A549 (cell line): ENCODE measurements around the gene PGAP1. TPM values are rescaled to one million over a fixed set of nuclear protein-coding genes. Genes with fewer than 3 reads are reported as not detected.

ENCODE experiments used
- ATAC-seq, 2 experiments: fragments of 200-7000 bp in 1 of 2; fragments of >200 bp in 1 of 2; cut with Nextera tagmentation in 1 of 2; cut with Tn5 transposase in 1 of 2; 3 replicates each; pipeline versions ENCODE4 v1.8.0 to v1.9.1; 2018 to 2020; ENCODE audit warnings: mild to moderate bottlenecking in 1 of 2, moderate library complexity in 1 of 2
- CTCF ChIA-PET: fragments of 300-600 bp; sonication (Branson Sonifier 250); formaldehyde crosslinking; extraction: SDS; loops from one replicate; lab custom pipeline; 2021; ENCODE audit warnings: antibody characterized with exemption, inconsistent platforms; lab: Yijun Ruan, JAX
- POLR2A ChIA-PET: fragments of 350-600 bp; formaldehyde crosslinking; extraction: SDS; loops from one replicate; lab custom pipeline; 2021; ENCODE audit warnings: antibody characterized with exemption, inconsistent platforms; lab: Yijun Ruan, JAX
- DNase-seq, 2 experiments: peaks; one replicate each; pipeline versions ENCODE4 v3.0.0 to v3.0.0-alpha.2; 2011 to 2016; ENCODE audit warnings: low read depth in 1 of 2, low spot score in 1 of 2
- FAIRE-seq: peaks from 2 replicates; lab custom pipeline; 2011; peaks lifted over from hg19 to GRCh38; lab: Jason Lieb, UNC
- H3K27ac ChIP-seq, 2 experiments: fragments of >200 bp; sonication (Bioruptor Twin); formaldehyde crosslinking; 3 replicates each; pipeline ENCODE4 v1.5.1; 2016 to 2017
- H3K4me1 ChIP-seq: fragments of >200 bp; sonication (Bioruptor Twin); formaldehyde crosslinking; 3 replicates; pipeline ENCODE4 v1.6.1; 2016
- H3K4me2 ChIP-seq: fragments of >200 bp; sonication (Bioruptor Twin); formaldehyde crosslinking; 3 replicates; pipeline ENCODE4 v1.6.1; 2016
- H3K4me3 ChIP-seq: fragments of >200 bp; sonication (Bioruptor Twin); formaldehyde crosslinking; 3 replicates; pipeline ENCODE4 v1.5.1; 2016
- H3K9me3 ChIP-seq: fragments of >200 bp; sonication (Bioruptor Twin); formaldehyde crosslinking; 3 replicates; pipeline ENCODE4 v1.6.1; 2016
- BCL3 ChIP-seq: fragments of >200 bp; sonication (Bioruptor Twin); formaldehyde crosslinking; IDR thresholded peaks from 3 replicates; pipeline ENCODE4 v1.6.1; 2016
- BHLHE40 ChIP-seq: IDR thresholded peaks from 2 replicates; pipeline ENCODE4 v1.6.1; 2012; ENCODE audit warnings: low read depth, low read length, inconsistent platforms
- CBX8 ChIP-seq: fragments of 200-600 bp; sonication (generic); IDR thresholded peaks from 2 replicates; pipeline ENCODE4 v1.6.1; 2016
- CEBPB ChIP-seq, 2 experiments: fragments of >200 bp in 1 of 2; sonication (Bioruptor Twin) in 1 of 2; formaldehyde crosslinking in 1 of 2; IDR thresholded peaks; 2 replicates each; pipeline ENCODE4 v1.6.1; 2012 to 2016
- CHD2 ChIP-seq: fragments of 150-350 bp; IDR thresholded peaks from 2 replicates; pipeline ENCODE4 v1.6.1; 2014; ENCODE audit warnings: low read length; ENCODE audit not compliant: partially characterized antibody
- CHD4 ChIP-seq: fragments of 200-600 bp; sonication (generic); IDR thresholded peaks from 2 replicates; pipeline ENCODE4 v1.6.1; 2016; ENCODE audit warnings: antibody characterized with exemption, mild to moderate bottlenecking, borderline replicate concordance
- EHF ChIP-seq: fragments of 250-450 bp; sonication (Bioruptor Pico); IDR thresholded peaks from 2 replicates; pipeline ENCODE4 v1.5.0; 2020; ENCODE audit warnings: mild to moderate bottlenecking
- FOSL2 ChIP-seq, 2 experiments: fragments of 450-650 bp in 1 of 2; fragments of >200 bp in 1 of 2; sonication (Bioruptor Twin) in 1 of 2; formaldehyde crosslinking; IDR thresholded peaks; 2 replicates each; pipeline versions ENCODE4 v1.5.0 to v1.6.1; 2016 to 2020; ENCODE audit warnings: mild to moderate bottlenecking in 1 of 2, moderate library complexity in 1 of 2
- GATA3 ChIP-seq: IDR thresholded peaks from 2 replicates; pipeline ENCODE4 v1.6.1; 2012; ENCODE audit warnings: borderline replicate concordance
- HES2 ChIP-seq: fragments of >200 bp; sonication (Bioruptor Twin); formaldehyde crosslinking; IDR thresholded peaks from 2 replicates; pipeline ENCODE4 v1.6.1; 2016
- HEYL ChIP-seq: fragments of 250-450 bp; sonication (Bioruptor Pico); IDR thresholded peaks from 2 replicates; pipeline ENCODE4 v1.8.0; 2021; ENCODE audit warnings: mild to moderate bottlenecking, moderate library complexity
- HMGXB4 ChIP-seq: fragments of 250-450 bp; sonication (Bioruptor Pico); IDR thresholded peaks from 2 replicates; pipeline ENCODE4 v1.5.0; 2021; ENCODE audit warnings: mild to moderate bottlenecking, moderate library complexity, borderline replicate concordance
- JUN ChIP-seq, 2 experiments: fragments of >200 bp; sonication (Bioruptor Twin); formaldehyde crosslinking; IDR thresholded peaks; 2 replicates in 1 of 2; 3 replicates in 1 of 2; pipeline ENCODE4 v1.6.1; 2016 to 2017
- JUNB ChIP-seq: fragments of >200 bp; sonication (Bioruptor Twin); formaldehyde crosslinking; IDR thresholded peaks from 2 replicates; pipeline ENCODE4 v1.6.1; 2016
- KDM1A ChIP-seq: fragments of 200-600 bp; sonication (generic); IDR thresholded peaks from 2 replicates; pipeline ENCODE4 v1.6.1; 2016; ENCODE audit warnings: low read depth, mild to moderate bottlenecking
- KDM5A ChIP-seq: fragments of 200-600 bp; sonication (generic); IDR thresholded peaks from 2 replicates; pipeline ENCODE4 v1.6.1; 2016; ENCODE audit warnings: antibody characterized with exemption, mild to moderate bottlenecking
- MYC ChIP-seq: IDR thresholded peaks from 2 replicates; pipeline ENCODE4 v1.6.1; 2012; ENCODE audit warnings: mild to moderate bottlenecking, inconsistent platforms, low read length, improper control_type of control experiment, borderline replicate concordance
- POLR2AphosphoS2 ChIP-seq: conservative IDR thresholded peaks from 2 replicates; pipeline ENCODE4 v1.6.1; 2012; ENCODE audit warnings: low read length, improper control_type of control experiment, inconsistent platforms
- REST ChIP-seq: fragments of 200-600 bp; sonication (generic); IDR thresholded peaks from 2 replicates; pipeline ENCODE4 v1.6.1; 2016; ENCODE audit warnings: antibody characterized with exemption, mild to moderate bottlenecking, moderate library complexity
- TFCP2L1 ChIP-seq: fragments of 250-450 bp; sonication (Bioruptor Pico); IDR thresholded peaks from 2 replicates; pipeline ENCODE4 v1.5.0; 2021; ENCODE audit warnings: mild to moderate bottlenecking
- ZSCAN20 ChIP-seq: fragments of 250-450 bp; sonication (Bioruptor Pico); IDR thresholded peaks from 2 replicates; pipeline ENCODE4 v1.8.0; 2022; ENCODE audit warnings: mild to moderate bottlenecking, moderate library complexity
- WGBS: methylation state at CpG from one replicate; pipeline ENCODE4 v1.1.6; 2017; ENCODE audit errors: missing lambda C conversion rate; 5-methylcytosine and 5-hydroxymethylcytosine counted together
- polyA plus RNA-seq, 4 experiments: library from polyadenylated mRNA; depleted of rRNA in 3 of 4; stranded (reverse); fragments of >200 nt; fragmentation: RNase III in 1 of 4; extraction: RNeasy Plus Mini Kit Qiagen cat#74134 plus additional on column Dnase treatment in 1 of 4; gene quantifications; 2 replicates in 3 of 4; 3 replicates in 1 of 4; pipeline ENCODE4 v1.2.3, GENCODE V29; 2011 to 2017
- TF ChIP-seq, protein P1 (sequence below): IDR thresholded peaks from 2 replicates; pipeline ENCODE4 v1.6.1; 2012; ENCODE audit warnings: low read depth, borderline replicate concordance

The PGAP1 gene
- polyA plus RNA-seq, 2 of the 4 experiments (the other 2 are of a cell fraction) = 3.5 to 9.3 TPM

DNA sequence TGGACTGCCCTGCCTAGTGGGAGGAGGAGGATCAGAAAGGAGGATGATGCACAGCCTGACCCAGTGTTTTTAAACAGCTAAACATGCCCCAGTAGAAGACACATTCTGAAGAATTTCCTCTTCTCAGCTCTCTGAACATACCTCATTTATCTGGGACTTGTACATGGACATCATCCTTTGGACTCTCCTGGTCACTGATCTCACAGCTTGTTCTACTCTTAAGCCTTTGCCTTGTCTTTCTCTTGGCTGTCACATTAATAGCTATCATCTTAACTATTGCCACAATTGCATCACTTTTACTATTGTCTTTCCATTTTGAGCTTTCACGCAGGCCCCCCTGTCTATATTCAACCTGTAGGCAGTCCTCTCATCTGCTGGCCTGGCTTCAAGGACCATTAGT is 42.0 kb upstream of the PGAP1 start (continued):
- TF ChIP-seq CEBPB (IDR thresholded peaks at IDR 0.05) (no peak), BCL3 (no peak)
- TF ChIP-seq, protein P1, sequence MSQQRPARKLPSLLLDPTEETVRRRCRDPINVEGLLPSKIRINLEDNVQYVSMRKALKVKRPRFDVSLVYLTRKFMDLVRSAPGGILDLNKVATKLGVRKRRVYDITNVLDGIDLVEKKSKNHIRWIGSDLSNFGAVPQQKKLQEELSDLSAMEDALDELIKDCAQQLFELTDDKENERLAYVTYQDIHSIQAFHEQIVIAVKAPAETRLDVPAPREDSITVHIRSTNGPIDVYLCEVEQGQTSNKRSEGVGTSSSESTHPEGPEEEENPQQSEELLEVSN = no peak

DNA sequence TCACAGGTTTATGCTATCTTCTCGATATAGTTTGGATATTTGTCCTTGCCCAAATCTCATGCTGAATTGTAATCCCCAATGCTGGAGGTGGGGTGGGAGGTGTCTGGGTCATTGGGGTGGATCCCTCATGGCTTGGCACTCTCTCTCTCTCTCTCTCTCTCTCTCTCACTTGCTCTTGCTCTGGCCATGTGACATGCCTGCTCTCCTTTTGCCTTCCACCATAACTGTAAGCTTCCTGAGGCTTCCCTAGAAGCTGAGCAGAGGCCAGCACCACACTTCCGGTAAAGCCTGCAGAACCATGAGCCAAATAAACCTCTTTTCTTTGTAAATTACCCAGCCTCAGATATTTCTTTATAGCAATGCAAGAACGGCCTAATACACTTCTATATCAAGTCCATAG is 41.3 kb upstream of the PGAP1 start:
- 58% methylated on average over 3 of the region's 3 CpGs for WGBS
- no peak for FAIRE-seq

DNA sequence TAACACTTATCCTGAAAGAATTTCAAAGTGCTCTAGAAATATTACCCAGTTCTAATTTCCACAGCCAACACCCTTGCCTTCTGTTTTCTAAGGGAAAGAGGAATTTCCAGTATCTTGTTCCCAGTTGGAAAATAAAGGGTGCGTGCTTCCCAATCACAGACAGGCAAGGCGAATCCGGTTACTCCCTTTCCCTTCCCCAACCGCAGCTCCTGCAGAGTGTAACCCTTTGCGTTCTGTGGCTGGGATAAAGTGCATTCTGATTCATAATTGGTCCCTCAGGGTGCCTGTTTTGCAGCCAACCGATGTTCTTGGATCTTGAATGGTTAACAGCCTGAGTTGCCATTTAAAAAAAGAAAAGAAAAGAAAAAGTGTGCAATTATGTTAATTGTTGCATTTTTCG is 40.6 kb upstream of the PGAP1 start:
- H3K4me1 ChIP-seq = no peaks in the 10 kb centered on the region
- no peak for DNase-seq
- no peaks in the 10 kb centered on the region for H3K9me3 ChIP-seq
- H3K4me2 ChIP-seq = no peak overlapping the region
- TF ChIP-seq CBX8 (no peak), REST (no peak), HEYL (CRISPR knock-in tag) (no peak)
- TF ChIP-seq, protein P1 = no peak
- no peak overlapping the region for H3K4me3 ChIP-seq
- ATAC-seq = no peak
- FAIRE-seq = no peak
- no peak overlapping the region for H3K27ac ChIP-seq
- CTCF ChIA-PET = no interaction called here
- POLR2A ChIA-PET = interaction anchor here (0.6 kb wide), 1 partner anchor 151 kb away, joined by 3 read pairs; no protein-coding TSS in a partner anchor
- 58% methylated on average over 7 of the region's 7 CpGs for WGBS

More for the DNA sequence above, 41.3 kb upstream of the PGAP1 start:
- Histone ChIP-seq H3K27ac (no peak overlapping the region), H3K4me3 (no peak overlapping the region), H3K4me2 (no peak overlapping the region)
- DNase-seq = no peak
- TF ChIP-seq KDM5A (no peak), KDM1A (no peak), BHLHE40 (no peak), FOSL2 (IDR thresholded peaks at IDR 0.05) (no peak), FOSL2 (CRISPR knock-in tag; IDR thresholded peaks at IDR 0.05) (no peak), CHD4 (no peak), JUN (IDR thresholded peaks at IDR 0.05) (no peak)
- TF ChIP-seq, protein P1 = no peak
- TF ChIP-seq, all 56 proteins: peak for 0
- H3K9me3 ChIP-seq = no peaks in the 10 kb centered on the region
- CTCF ChIA-PET = no interaction called here
- H3K4me1 ChIP-seq = no peaks in the 10 kb centered on the region
- POLR2A ChIA-PET = interaction anchor here (0.6 kb wide), 1 partner anchor 152 kb away, joined by 3 read pairs; no protein-coding TSS in a partner anchor
- no peak for ATAC-seq

DNA sequence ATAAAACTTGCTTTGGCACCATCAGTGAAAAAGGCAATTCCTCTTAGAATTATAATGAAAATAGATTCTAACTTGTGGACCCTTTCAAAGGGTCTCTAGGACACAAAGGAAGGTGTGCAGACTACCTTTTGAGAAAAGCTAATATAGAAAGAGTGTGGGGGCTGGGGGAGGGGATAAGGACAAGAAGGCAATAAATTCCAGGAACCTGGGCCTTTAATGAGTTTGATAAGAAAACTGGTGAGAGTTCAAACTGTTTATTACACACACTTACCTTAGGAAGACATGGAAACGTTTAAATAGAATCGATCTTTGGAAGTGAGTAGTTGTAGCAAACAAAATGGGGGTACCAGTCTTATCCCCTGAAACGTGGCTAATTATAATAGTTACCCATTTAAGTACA is 39.6 kb upstream of the PGAP1 start:
- Histone ChIP-seq H3K9me3 (no peaks in the 10 kb centered on the region), H3K27ac (no peak overlapping the region), H3K4me2 (no peak overlapping the region), H3K4me3 (no peak overlapping the region), H3K4me1 (no peaks in the 10 kb centered on the region)
- no peak for DNase-seq
- CTCF ChIA-PET = no interaction called here
- WGBS = 51% methylated on average over 3 of the region's 3 CpGs
- no peak for FAIRE-seq
- no peak for ATAC-seq
- POLR2A ChIA-PET = no interaction called here
- TF ChIP-seq HES2 (no peak), POLR2AphosphoS2 (no peak), CHD2 (no peak), EHF (CRISPR knock-in tag) (no peak), GATA3 (no peak), MYC (no peak), TFCP2L1 (CRISPR knock-in tag) (no peak), ZSCAN20 (CRISPR knock-in tag) (no peak), HMGXB4 (CRISPR knock-in tag) (no peak), KDM5A (no peak), JUNB (no peak), CEBPB (IDR thresholded peaks at IDR 0.05) (no peak)
